GM23338 (cell line): Measurements from ENCODE around the gene RND3. TPM values are rescaled to one million over a fixed set of nuclear protein-coding genes. Genes with fewer than 3 reads are reported as not detected.

Experiments
- ATAC-seq: fragments of 200-7000 bp; cut with Tn5 transposase; 3 replicates; pipeline ENCODE4 v1.9.1; 2020
- DNase-seq: peaks from one replicate; pipeline ENCODE4 v3.0.0-alpha.2; 2015; ENCODE audit warnings: low spot score
- H2AFZ ChIP-seq: fragments of 200-600 bp; sonication (generic); 2 replicates; pipeline ENCODE4 v1.8.0; 2016; ENCODE audit warnings: antibody characterized with exemption, mild to moderate bottlenecking, moderate library complexity
- H3F3A ChIP-seq: fragments of 200-600 bp; sonication (generic); replicated peaks from 2 replicates; pipeline ENCODE4 v1.8.0; 2017; ENCODE audit warnings: antibody characterized with exemption, mixed run types, low read depth
- H3K27ac ChIP-seq: fragments of 200-600 bp; sonication (generic); 2 replicates; pipeline ENCODE4 v1.6.1; 2016; ENCODE audit warnings: low read depth
- H3K27me3 ChIP-seq: fragments of 200-600 bp; sonication (generic); 2 replicates; pipeline ENCODE4 v1.8.0; 2016; ENCODE audit warnings: mild to moderate bottlenecking, mixed run types, moderate library complexity; ENCODE audit not compliant: insufficient read depth
- H3K36me3 ChIP-seq: fragments of 200-600 bp; sonication (generic); 2 replicates; pipeline ENCODE4 v1.8.0; 2016; ENCODE audit warnings: mild to moderate bottlenecking; ENCODE audit not compliant: insufficient read depth
- H3K4me1 ChIP-seq: fragments of 200-600 bp; sonication (generic); 2 replicates; pipeline ENCODE4 v1.8.0; 2016; ENCODE audit warnings: mild to moderate bottlenecking, moderate library complexity; ENCODE audit not compliant: insufficient read depth
- H3K4me2 ChIP-seq: fragments of 200-600 bp; sonication (generic); 2 replicates; pipeline ENCODE4 v1.7.1; 2017; ENCODE audit warnings: mixed run types
- H3K4me3 ChIP-seq: fragments of 200-600 bp; sonication (generic); 2 replicates; pipeline ENCODE4 v1.6.1; 2016; ENCODE audit warnings: mixed run types
- H3K79me2 ChIP-seq: fragments of 200-600 bp; sonication (generic); replicated peaks from 2 replicates; pipeline ENCODE4 v1.8.0; 2017; ENCODE audit warnings: mild to moderate bottlenecking; ENCODE audit not compliant: insufficient read depth
- H3K9me2 ChIP-seq: fragments of 200-600 bp; sonication (generic); 2 replicates; pipeline ENCODE4 v1.8.0; 2017; ENCODE audit not compliant: insufficient read depth
- H4K20me1 ChIP-seq: fragments of 200-600 bp; sonication (generic); replicated peaks from 2 replicates; pipeline ENCODE4 v1.8.0; 2017; ENCODE audit warnings: mild to moderate bottlenecking; ENCODE audit not compliant: insufficient read depth
- H3K27ac Mint-ChIP-seq: 2 replicates; pipeline ENCODE4 v1.8.0; 2020; ENCODE audit warnings: inconsistent platforms, mild to moderate bottlenecking, moderate library complexity, mixed read lengths
- H3K27me3 Mint-ChIP-seq: 3 replicates; pipeline ENCODE4 v1.8.0; 2022; ENCODE audit warnings: low read depth, mild to moderate bottlenecking, moderate library complexity, mixed read lengths, inconsistent platforms; ENCODE audit not compliant: insufficient read depth, poor library complexity
- H3K36me3 Mint-ChIP-seq: 3 replicates; pipeline ENCODE4 v1.8.0; 2021; ENCODE audit warnings: low read depth, mild to moderate bottlenecking, inconsistent platforms, moderate library complexity, mixed read lengths
- H3K4me1 Mint-ChIP-seq: 3 replicates; pipeline ENCODE4 v1.8.0; 2020; ENCODE audit warnings: mild to moderate bottlenecking, inconsistent platforms, mixed read lengths
- H3K4me3 Mint-ChIP-seq: 3 replicates; pipeline ENCODE4 v1.8.0; 2021; ENCODE audit warnings: moderate library complexity, mild to moderate bottlenecking, inconsistent platforms, mixed read lengths
- H3K9me3 Mint-ChIP-seq: 3 replicates; pipeline ENCODE4 v1.8.0; 2020; ENCODE audit warnings: moderate library complexity, mild to moderate bottlenecking, inconsistent platforms, mixed read lengths
- CREB1 ChIP-seq: fragments of 250-450 bp; sonication (Bioruptor Pico); IDR thresholded peaks from 2 replicates; pipeline ENCODE4 v1.5.0; 2020; ENCODE audit warnings: low read depth, mild to moderate bottlenecking, moderate library complexity
- ETS1 ChIP-seq: IDR thresholded peaks from 2 replicates; pipeline ENCODE4 v1.6.1; 2016; ENCODE audit warnings: antibody characterized with exemption
- EZH2 ChIP-seq: fragments of 200-600 bp; sonication (generic); IDR thresholded peaks from one replicate; pipeline ENCODE4 v1.8.0; 2017; ENCODE audit warnings: antibody characterized with exemption, mild to moderate bottlenecking, low read depth; ENCODE audit not compliant: unreplicated experiment
- EZH2phosphoT487 ChIP-seq: fragments of 200-600 bp; sonication (generic); IDR thresholded peaks from one replicate; pipeline ENCODE4 v1.8.1; 2018; ENCODE audit warnings: antibody characterized with exemption; ENCODE audit not compliant: unreplicated experiment
- JUNB ChIP-seq: IDR thresholded peaks from one replicate; pipeline ENCODE4 v1.6.1; 2016; ENCODE audit warnings: antibody characterized with exemption; ENCODE audit not compliant: unreplicated experiment
- NANOG ChIP-seq: IDR thresholded peaks from 2 replicates; pipeline ENCODE4 v1.6.1; 2016; ENCODE audit warnings: antibody characterized with exemption, borderline replicate concordance
- POLR2AphosphoS5 ChIP-seq: IDR thresholded peaks from 2 replicates; pipeline ENCODE4 v1.6.1; 2016; ENCODE audit warnings: antibody characterized with exemption, low read depth
- STAT1 ChIP-seq: IDR thresholded peaks from one replicate; pipeline ENCODE4 v1.6.1; 2016; ENCODE audit warnings: antibody characterized with exemption; ENCODE audit not compliant: unreplicated experiment
- ZNF114 ChIP-seq: fragments of 250-450 bp; sonication (Bioruptor Pico); IDR thresholded peaks from 2 replicates; pipeline ENCODE4 v1.5.0; 2020; ENCODE audit warnings: mild to moderate bottlenecking, moderate library complexity
- ZNF331 ChIP-seq: fragments of 250-450 bp; sonication (Bioruptor Pico); IDR thresholded peaks from 2 replicates; pipeline ENCODE4 v1.5.0; 2020; ENCODE audit warnings: low read depth, mild to moderate bottlenecking, moderate library complexity
- ZNF462 ChIP-seq: fragments of 250-450 bp; sonication (Bioruptor Pico); IDR thresholded peaks from 2 replicates; pipeline ENCODE4 v1.5.0; 2020; ENCODE audit warnings: mild to moderate bottlenecking, moderate library complexity
- polyA plus RNA-seq: library from polyadenylated mRNA; unstranded; fragments of >200 nt; fragmentation: Nextera tagmentation; extraction: Ambion mirVana; gene quantifications from 2 replicates; pipeline ENCODE4 v1.2.1, GENCODE V29; 2016
- total RNA-seq: library from RNA; depleted of rRNA; stranded (reverse); fragments of >200 nt; shearing (Covaris generic); gene quantifications from 2 replicates; pipeline ENCODE4 v1.2.3, GENCODE V29; 2014
- TF ChIP-seq, protein P1 (sequence below): IDR thresholded peaks from one replicate; pipeline ENCODE4 v1.6.1; 2018; ENCODE audit warnings: antibody characterized with exemption; ENCODE audit not compliant: unreplicated experiment

RND3 gene
- total and polyA plus RNA-seq, 2 experiments from 2014 or later = 48.2 to 55.3 TPM

- TF ChIP-seq EZH2 = no peak
Observed at GRCh38 chr2:150432312-150432625, 55.2 kb downstream of the RND3 start (continued).

DNA sequence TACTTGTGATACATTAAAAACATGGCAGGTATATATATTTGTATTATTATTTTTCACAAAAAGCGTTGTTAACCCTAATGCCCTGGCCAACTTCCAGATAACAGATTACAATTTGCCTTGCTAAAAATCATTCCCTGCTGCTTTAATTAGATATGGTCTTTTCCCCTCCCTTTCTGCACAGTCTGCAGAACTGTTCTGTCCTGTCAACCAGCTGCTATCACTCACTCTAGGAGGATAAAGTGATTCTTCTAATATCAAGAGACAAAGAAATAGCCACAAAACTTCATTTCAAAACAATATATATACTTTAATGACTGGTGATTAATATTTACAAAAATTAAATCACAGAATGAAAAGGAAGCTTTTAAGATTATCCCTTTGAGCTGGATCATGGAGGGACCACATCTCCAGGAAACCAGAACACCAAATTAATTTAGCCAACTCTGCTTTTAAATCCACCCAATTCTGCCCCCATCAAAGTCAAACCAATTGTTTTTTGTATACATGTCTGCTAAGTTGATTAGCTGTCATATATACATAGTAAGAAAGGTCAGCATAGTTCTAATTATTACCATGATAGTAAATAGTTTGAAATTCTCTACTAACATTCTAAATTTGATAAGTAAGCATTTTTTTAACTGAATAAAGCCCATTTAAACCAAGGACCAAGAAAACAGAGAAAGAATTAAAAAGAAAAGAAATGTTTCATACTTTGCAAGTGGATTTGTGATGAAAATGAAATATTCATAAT, 55.7 kb downstream of the RND3 start:
- H3K79me2 ChIP-seq = no peaks in the 10 kb centered on the region
- no peak overlapping the region for H3K4me3 ChIP-seq
- H3K36me3 Mint-ChIP-seq = peaks cover 20% of the 10 kb centered on the region; the same call in 2 of the 3 replicates
- H4K20me1 ChIP-seq = no peaks in the 10 kb centered on the region
- DNase-seq (no peak), ATAC-seq (no peak)
- no peak overlapping the region for H3K27ac ChIP-seq
- H3K9me3 Mint-ChIP-seq = peaks cover 19% of the 10 kb centered on the region
- no peak overlapping the region for H3K27ac Mint-ChIP-seq
- peaks cover 22% of the 10 kb centered on the region for H3K4me1 Mint-ChIP-seq
- H2AFZ ChIP-seq = no peak overlapping the region
- peaks cover 9% of the 10 kb centered on the region; the same call in 1 of the 2 replicates for H3K9me2 ChIP-seq
- peaks cover 16% of the 10 kb centered on the region; the same call in 1 of the 2 replicates for H3K4me1 ChIP-seq
- H3K36me3 ChIP-seq = no peaks in the 10 kb centered on the region
- no peaks in the 10 kb centered on the region for H3K27me3 Mint-ChIP-seq
- no peak overlapping the region for H3K4me3 Mint-ChIP-seq
- no peaks in the 10 kb centered on the region for H3K27me3 ChIP-seq
- H3F3A ChIP-seq = no peaks in the 10 kb centered on the region
- no peak overlapping the region for H3K4me2 ChIP-seq
- TF ChIP-seq ZNF331 (CRISPR knock-in tag) = no peak
- no peak for TF ChIP-seq ZNF462
- TF ChIP-seq STAT1 = no peak
- no peak for TF ChIP-seq POLR2AphosphoS5
- TF ChIP-seq, protein P1, sequence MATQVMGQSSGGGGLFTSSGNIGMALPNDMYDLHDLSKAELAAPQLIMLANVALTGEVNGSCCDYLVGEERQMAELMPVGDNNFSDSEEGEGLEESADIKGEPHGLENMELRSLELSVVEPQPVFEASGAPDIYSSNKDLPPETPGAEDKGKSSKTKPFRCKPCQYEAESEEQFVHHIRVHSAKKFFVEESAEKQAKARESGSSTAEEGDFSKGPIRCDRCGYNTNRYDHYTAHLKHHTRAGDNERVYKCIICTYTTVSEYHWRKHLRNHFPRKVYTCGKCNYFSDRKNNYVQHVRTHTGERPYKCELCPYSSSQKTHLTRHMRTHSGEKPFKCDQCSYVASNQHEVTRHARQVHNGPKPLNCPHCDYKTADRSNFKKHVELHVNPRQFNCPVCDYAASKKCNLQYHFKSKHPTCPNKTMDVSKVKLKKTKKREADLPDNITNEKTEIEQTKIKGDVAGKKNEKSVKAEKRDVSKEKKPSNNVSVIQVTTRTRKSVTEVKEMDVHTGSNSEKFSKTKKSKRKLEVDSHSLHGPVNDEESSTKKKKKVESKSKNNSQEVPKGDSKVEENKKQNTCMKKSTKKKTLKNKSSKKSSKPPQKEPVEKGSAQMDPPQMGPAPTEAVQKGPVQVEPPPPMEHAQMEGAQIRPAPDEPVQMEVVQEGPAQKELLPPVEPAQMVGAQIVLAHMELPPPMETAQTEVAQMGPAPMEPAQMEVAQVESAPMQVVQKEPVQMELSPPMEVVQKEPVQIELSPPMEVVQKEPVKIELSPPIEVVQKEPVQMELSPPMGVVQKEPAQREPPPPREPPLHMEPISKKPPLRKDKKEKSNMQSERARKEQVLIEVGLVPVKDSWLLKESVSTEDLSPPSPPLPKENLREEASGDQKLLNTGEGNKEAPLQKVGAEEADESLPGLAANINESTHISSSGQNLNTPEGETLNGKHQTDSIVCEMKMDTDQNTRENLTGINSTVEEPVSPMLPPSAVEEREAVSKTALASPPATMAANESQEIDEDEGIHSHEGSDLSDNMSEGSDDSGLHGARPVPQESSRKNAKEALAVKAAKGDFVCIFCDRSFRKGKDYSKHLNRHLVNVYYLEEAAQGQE = no peak
- no peak for TF ChIP-seq JUNB
- TF ChIP-seq CREB1 = no peak
- TF ChIP-seq ZNF114 (CRISPR knock-in tag) = no peak
- TF ChIP-seq EZH2phosphoT487 = no peak
- no peak for TF ChIP-seq NANOG
- TF ChIP-seq ETS1 = no peak
- TF ChIP-seq EZH2 = no peak
